ENCODE results near the gene HCN2.

DNA sequence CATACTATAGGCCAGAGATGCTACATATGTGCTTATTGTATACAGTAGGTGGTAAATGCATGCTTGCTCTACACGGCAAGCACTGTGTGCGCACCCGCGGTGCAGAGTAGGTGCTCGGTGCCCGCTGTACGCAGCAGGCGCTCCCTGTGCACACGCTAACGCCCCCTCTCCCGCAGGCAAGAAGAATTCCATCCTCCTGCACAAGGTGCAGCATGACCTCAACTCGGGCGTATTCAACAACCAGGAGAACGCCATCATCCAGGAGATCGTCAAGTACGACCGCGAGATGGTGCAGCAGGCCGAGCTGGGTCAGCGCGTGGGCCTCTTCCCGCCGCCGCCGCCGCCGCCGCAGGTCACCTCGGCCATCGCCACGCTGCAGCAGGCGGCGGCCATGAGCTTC is 25.9 kb downstream of the HCN2 start:
- TF ChIP-seq, protein P1, sequence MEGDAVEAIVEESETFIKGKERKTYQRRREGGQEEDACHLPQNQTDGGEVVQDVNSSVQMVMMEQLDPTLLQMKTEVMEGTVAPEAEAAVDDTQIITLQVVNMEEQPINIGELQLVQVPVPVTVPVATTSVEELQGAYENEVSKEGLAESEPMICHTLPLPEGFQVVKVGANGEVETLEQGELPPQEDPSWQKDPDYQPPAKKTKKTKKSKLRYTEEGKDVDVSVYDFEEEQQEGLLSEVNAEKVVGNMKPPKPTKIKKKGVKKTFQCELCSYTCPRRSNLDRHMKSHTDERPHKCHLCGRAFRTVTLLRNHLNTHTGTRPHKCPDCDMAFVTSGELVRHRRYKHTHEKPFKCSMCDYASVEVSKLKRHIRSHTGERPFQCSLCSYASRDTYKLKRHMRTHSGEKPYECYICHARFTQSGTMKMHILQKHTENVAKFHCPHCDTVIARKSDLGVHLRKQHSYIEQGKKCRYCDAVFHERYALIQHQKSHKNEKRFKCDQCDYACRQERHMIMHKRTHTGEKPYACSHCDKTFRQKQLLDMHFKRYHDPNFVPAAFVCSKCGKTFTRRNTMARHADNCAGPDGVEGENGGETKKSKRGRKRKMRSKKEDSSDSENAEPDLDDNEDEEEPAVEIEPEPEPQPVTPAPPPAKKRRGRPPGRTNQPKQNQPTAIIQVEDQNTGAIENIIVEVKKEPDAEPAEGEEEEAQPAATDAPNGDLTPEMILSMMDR (IDR thresholded peaks at IDR 0.05): no peak
- TF ChIP-seq POLR2A (IDR thresholded peaks at IDR 0.05) (no peak), EP300 (IDR thresholded peaks at IDR 0.05; ENCODE audit: low read depth) (no peak), POLR2AphosphoS5 (IDR thresholded peaks at IDR 0.05) (no peak)

Measured in transverse colon (tissue), 4 donors.